Measurements from ENCODE around the gene PTPN7. TPM values are rescaled to one million over a fixed set of nuclear protein-coding genes. Genes with fewer than 3 reads are reported as not detected.

Gene PTPN7
- total RNA-seq, 2 experiments from 2014 or later: 67.5 to 83.1 TPM

- Histone ChIP-seq H3K4me3 (ENCODE audit: low read depth, low read length, poor library complexity, severe bottlenecking) (no peak overlapping the region), H2AFZ (ENCODE audit: low read length) (no peak overlapping the region), H3K27ac (ENCODE audit: low read depth, low read length, poor library complexity, severe bottlenecking) (no peak overlapping the region), H3K36me3 (ENCODE audit: insufficient read depth, low read length) (peaks cover 52% of the 10 kb centered on the region), H3K9me2 (ENCODE audit: insufficient read depth, low read length) (no peaks in the 10 kb centered on the region), H3K4me1 (ENCODE audit: insufficient read depth, low read length, poor library complexity, severe bottlenecking) (no peaks in the 10 kb centered on the region), H3K4me2 (ENCODE audit: low read length) (no peak overlapping the region), H4K20me1 (ENCODE audit: insufficient read depth, low read length) (0 out of 2 replicates have a peak, but pooled peaks cover 3% of the 10 kb centered on the region), H3K9me3 (ENCODE audit: low read length) (no peaks in the 10 kb centered on the region), H3K79me2 (ENCODE audit: insufficient read depth, low read depth, low read length) (peaks cover 1% of the 10 kb centered on the region; the same call in 1 of the 2 replicates)
- intact Hi-C loops (cut with micrococcal nuclease; ENCODE audit: unreplicated experiment): no loop called here
- ChIA-PET CTCF (ENCODE audit: unreplicated experiment) (no interaction called here), POLR2A (interaction anchor here (0.7 kb wide), 2 partner anchors 29 to 941 kb away, joined by 4 read pairs; no protein-coding TSS in a partner anchor)
- no peak for TF ChIP-seq EZH2phosphoT487 (IDR thresholded peaks at IDR 0.05; ENCODE audit: borderline replicate concordance, low read depth, low read length)
- no peak for TF ChIP-seq CTCF (conservative IDR thresholded peaks at IDR 0.05; ENCODE audit: low read length)
- no peak for DNase-seq (ENCODE audit: low spot score)
- BruUV-seq (replicated peaks): TSS peak; percentile 55
Measured at GRCh38 chr1:202133496-202133895, 26.9 kb downstream of the PTPN7 start.

GRCh38 chr1:202133001-202133400 is 27.4 kb downstream of the PTPN7 start:
- H3K27ac ChIP-seq (ENCODE audit: low read depth, low read length, poor library complexity, severe bottlenecking): no peak overlapping the region
- no peak for TF ChIP-seq CTCF (conservative IDR thresholded peaks at IDR 0.05; ENCODE audit: low read length)
- no peak for TF ChIP-seq EZH2phosphoT487 (IDR thresholded peaks at IDR 0.05; ENCODE audit: borderline replicate concordance, low read depth, low read length)
- H3K4me3 ChIP-seq (ENCODE audit: low read depth, low read length, poor library complexity, severe bottlenecking): no peak overlapping the region
- POLR2A ChIA-PET: interaction anchor here (0.7 kb wide), 2 partner anchors 30 to 940 kb away, joined by 4 read pairs; no protein-coding TSS in a partner anchor
- no peaks in the 10 kb centered on the region for H4K20me1 ChIP-seq (ENCODE audit: insufficient read depth, low read length)
- BruUV-seq (replicated peaks): no TSS peak
- CTCF ChIA-PET (ENCODE audit: unreplicated experiment): no interaction called here
- no peaks in the 10 kb centered on the region for H3K9me2 ChIP-seq (ENCODE audit: insufficient read depth, low read length)
- peaks cover 47% of the 10 kb centered on the region for H3K36me3 ChIP-seq (ENCODE audit: insufficient read depth, low read length)
- H3K4me1 ChIP-seq (ENCODE audit: insufficient read depth, low read length, poor library complexity, severe bottlenecking): no peaks in the 10 kb centered on the region
- H3K9me3 ChIP-seq (ENCODE audit: low read length): no peaks in the 10 kb centered on the region
- no peak for DNase-seq (ENCODE audit: low spot score)
- H2AFZ ChIP-seq (ENCODE audit: low read length): no peak overlapping the region
- H3K79me2 ChIP-seq (ENCODE audit: insufficient read depth, low read depth, low read length): no peaks in the 10 kb centered on the region
- intact Hi-C loops (cut with micrococcal nuclease; ENCODE audit: unreplicated experiment): no loop called here
- H3K4me2 ChIP-seq (ENCODE audit: low read length): no peak overlapping the region

- ChIA-PET CTCF (ENCODE audit: unreplicated experiment) (interaction anchor here (0.6 to 0.7 kb wide), 2 partner anchors 23 to 116 kb away, joined by 5 to 7 read pairs; no protein-coding TSS in a partner anchor), POLR2A (interaction anchor here (0.6 to 0.8 kb wide), 2 partner anchors 125 to 1467 kb away, joined by 3 read pairs; no protein-coding TSS in a partner anchor)
- Histone ChIP-seq H3K9me3 (ENCODE audit: low read length) (no peaks in the 10 kb centered on the region), H3K9me2 (ENCODE audit: insufficient read depth, low read length) (no peaks in the 10 kb centered on the region), H3K4me2 (ENCODE audit: low read length) (no peak overlapping the region), H2AFZ (ENCODE audit: low read length) (no peak overlapping the region), H3K79me2 (ENCODE audit: insufficient read depth, low read depth, low read length) (no peaks in the 10 kb centered on the region), H3K4me1 (ENCODE audit: insufficient read depth, low read length, poor library complexity, severe bottlenecking) (no peaks in the 10 kb centered on the region), H3K36me3 (ENCODE audit: insufficient read depth, low read length) (peaks cover 40% of the 10 kb centered on the region), H3K27ac (ENCODE audit: low read depth, low read length, poor library complexity, severe bottlenecking) (no peak overlapping the region), H3K4me3 (ENCODE audit: low read depth, low read length, poor library complexity, severe bottlenecking) (no peak overlapping the region), H4K20me1 (ENCODE audit: insufficient read depth, low read length) (no peaks in the 10 kb centered on the region)
- no TSS peak for BruUV-seq (replicated peaks)
- DNase-seq (ENCODE audit: low spot score): no peak
- intact Hi-C loops (cut with micrococcal nuclease; ENCODE audit: unreplicated experiment): no loop called here
- no peak for TF ChIP-seq CTCF (conservative IDR thresholded peaks at IDR 0.05; ENCODE audit: low read length)
- TF ChIP-seq EZH2phosphoT487 (IDR thresholded peaks at IDR 0.05; ENCODE audit: borderline replicate concordance, low read depth, low read length): no peak
Measured at GRCh38 chr1:202131956-202132821, 28.2 kb downstream of the PTPN7 start.

Data from OCI-LY7 (cell line).